HCT116 (cell line): Measurements from ENCODE around the gene CYP4F3. TPM values are rescaled to one million over a fixed set of nuclear protein-coding genes. Genes with fewer than 3 reads are reported as not detected.

Experiments used
- ATAC-seq: fragments of 200-7000 bp; cut with Tn5 transposase; 2 replicates; pipeline ENCODE4 v1.9.1; 2020; ENCODE audit warnings: mild to moderate bottlenecking, moderate library complexity
- BruUV-seq: library from RNA; stranded (reverse); fragments of 400-500 nt; replicated peaks from 2 replicates; lab custom pipeline; 2021; lab: Mats Ljungman, UMichigan
- CTCF ChIA-PET: fragments of 300-600 bp; sonication (Branson Sonifier 250); formaldehyde crosslinking; loops from one replicate; lab custom pipeline; 2021; ENCODE audit warnings: antibody characterized with exemption; lab: Charles Lee
- POLR2A ChIA-PET: fragments of 300-600, 350-600 bp; sonication (Branson Sonifier 250); formaldehyde crosslinking; loops from one replicate; lab custom pipeline; 2021; ENCODE audit warnings: antibody characterized with exemption; lab: Charles Lee
- RAD21 ChIA-PET, 2 experiments: fragments of 300-600 bp; sonication (Branson Sonifier 250); formaldehyde crosslinking; loops; one replicate each; lab custom pipeline; 2023; ENCODE audit warnings: low total read pairs in 2 of 2; ENCODE audit not compliant: uncharacterized antibody in 2 of 2, unreplicated experiment in 2 of 2, low non-redundant PET in 1 of 2; lab: Charles Lee
- DNase-seq: peaks from one replicate; pipeline ENCODE4 v3.0.0-alpha.2; 2010; ENCODE audit warnings: low read depth, low spot score
- H2AFZ ChIP-seq: fragments of 200-600 bp; shearing (Covaris generic), sonication (generic); 2 replicates; pipeline ENCODE4 v1.6.1; 2017; ENCODE audit warnings: low read depth, mixed run types, mixed read lengths, antibody characterized with exemption, low read length; ENCODE audit not compliant: poor library complexity, severe bottlenecking
- H3K27ac ChIP-seq: 2 replicates; pipeline ENCODE4 v1.5.1; 2012; ENCODE audit warnings: low read depth, low read length
- H3K27me3 ChIP-seq: fragments of 200-600 bp; sonication (generic); 2 replicates; pipeline ENCODE4 v1.6.1; 2016; ENCODE audit warnings: mixed run types, low read length, mixed read lengths; ENCODE audit not compliant: insufficient read depth
- H3K36me3 ChIP-seq, 2 experiments: fragments of 200-500 bp in 1 of 2; fragments of 200-600 bp in 1 of 2; sonication (Bioruptor generic) in 1 of 2; sonication (generic) in 1 of 2; 2 replicates each; pipeline versions ENCODE4 v1.5.1 to v1.6.1; 2014 to 2016; ENCODE audit warnings: low read length in 2 of 2, inconsistent platforms in 1 of 2, mixed read lengths in 1 of 2, mixed run types in 1 of 2; ENCODE audit not compliant: insufficient read depth in 2 of 2, control insufficient read depth in 1 of 2
- H3K4me1 ChIP-seq, 2 experiments: fragments of 200-600 bp in 1 of 2; sonication (generic) in 1 of 2; 2 replicates each; pipeline versions ENCODE4 v1.5.1 to v1.6.1; 2012 to 2017; ENCODE audit warnings: low read length in 2 of 2, inconsistent platforms in 1 of 2, mild to moderate bottlenecking in 1 of 2, mixed read lengths in 1 of 2, mixed run types in 1 of 2, moderate library complexity in 1 of 2; ENCODE audit not compliant: insufficient read depth in 2 of 2, control insufficient read depth in 1 of 2
- H3K4me2 ChIP-seq: fragments of 200-600 bp; sonication (generic); 2 replicates; pipeline ENCODE4 v1.6.1; 2017; ENCODE audit warnings: mixed run types, low read length, mixed read lengths
- H3K4me3 ChIP-seq, 2 experiments: fragments of 200-600 bp in 1 of 2; sonication (generic) in 1 of 2; replicated peaks in 1 of 2; 2 replicates each; pipeline ENCODE4 v1.5.1; 2011 to 2016; ENCODE audit warnings: low read length in 2 of 2, control low read depth in 1 of 2, low read depth in 1 of 2, mild to moderate bottlenecking in 1 of 2, mixed read lengths in 1 of 2, mixed run types in 1 of 2
- H3K79me2 ChIP-seq: fragments of 200-600 bp; sonication (generic); 2 replicates; pipeline ENCODE4 v1.6.1; 2017; ENCODE audit warnings: mild to moderate bottlenecking, mixed run types, low read length, moderate library complexity, mixed read lengths; ENCODE audit not compliant: insufficient read depth
- H3K9ac ChIP-seq: fragments of 200-600 bp; sonication (generic); 2 replicates; pipeline ENCODE4 v1.6.1; 2016; ENCODE audit warnings: low read length, mixed read lengths
- H3K9me2 ChIP-seq: fragments of 200-600 bp; sonication (generic), shearing (Covaris generic); 2 replicates; pipeline ENCODE4 v1.6.1; 2017; ENCODE audit warnings: mixed run types, mild to moderate bottlenecking, moderate library complexity; ENCODE audit not compliant: insufficient read depth
- H3K9me3 ChIP-seq, 2 experiments: fragments of 200-500 bp in 1 of 2; fragments of 200-600 bp in 1 of 2; sonication (Bioruptor generic) in 1 of 2; sonication (generic) in 1 of 2; 2 replicates each; pipeline ENCODE4 v1.6.1; 2014 to 2017; ENCODE audit warnings: low read length in 2 of 2, mixed read lengths in 2 of 2, inconsistent platforms in 1 of 2, low read depth in 1 of 2, mild to moderate bottlenecking in 1 of 2, mixed run types in 1 of 2, moderate library complexity in 1 of 2; ENCODE audit not compliant: control insufficient read depth in 1 of 2, insufficient read depth in 1 of 2
- H4K20me1 ChIP-seq: fragments of 200-600 bp; sonication (generic), shearing (Covaris generic); 2 replicates; pipeline ENCODE4 v1.6.1; 2017; ENCODE audit warnings: mixed run types, mild to moderate bottlenecking, moderate library complexity; ENCODE audit not compliant: insufficient read depth
- ATF3 ChIP-seq: IDR thresholded peaks from 2 replicates; pipeline ENCODE4 v1.6.1; 2012
- CBX3 ChIP-seq: IDR thresholded peaks from 2 replicates; pipeline ENCODE4 v1.6.1; 2012; ENCODE audit warnings: low read depth
- CEBPB ChIP-seq: IDR thresholded peaks from 2 replicates; pipeline ENCODE4 v1.6.1; 2012; ENCODE audit warnings: low read depth
- EGR1 ChIP-seq: IDR thresholded peaks from 2 replicates; pipeline ENCODE4 v1.6.1; 2012; ENCODE audit warnings: low read depth
- EZH2 ChIP-seq: fragments of 200-600 bp; sonication (generic); IDR thresholded peaks from 2 replicates; pipeline ENCODE4 v1.6.1; 2017; ENCODE audit warnings: antibody characterized with exemption, mixed run types
- POLR2A ChIP-seq: IDR thresholded peaks from 2 replicates; pipeline ENCODE4 v1.7.0; 2011; ENCODE audit warnings: borderline replicate concordance; ENCODE audit not compliant: insufficient read depth, insufficient read length; ENCODE audit errors: extremely low read depth
- POLR2AphosphoS5 ChIP-seq: IDR thresholded peaks from 2 replicates; pipeline ENCODE4 v1.6.1; 2011; ENCODE audit warnings: mild to moderate bottlenecking, low read depth, low read length, moderate library complexity
- RAD21 ChIP-seq: IDR thresholded peaks from 2 replicates; pipeline ENCODE4 v1.6.1; 2012; ENCODE audit warnings: low read depth, mild to moderate bottlenecking
- SIN3A ChIP-seq: IDR thresholded peaks from 2 replicates; pipeline ENCODE4 v1.6.1; 2012; ENCODE audit warnings: low read depth
- SP1 ChIP-seq: IDR thresholded peaks from 2 replicates; pipeline ENCODE4 v1.6.1; 2012; ENCODE audit warnings: low read depth
- SRF ChIP-seq: IDR thresholded peaks from 2 replicates; pipeline ENCODE4 v1.6.1; 2012; ENCODE audit warnings: low read depth
- TCF7L2 ChIP-seq: IDR thresholded peaks from 2 replicates; pipeline ENCODE4 v1.7.0; 2011; ENCODE audit warnings: borderline replicate concordance, inconsistent platforms; ENCODE audit not compliant: insufficient read depth, insufficient read length; ENCODE audit errors: extremely low read depth
- YY1 ChIP-seq: IDR thresholded peaks from 2 replicates; pipeline ENCODE4 v1.6.1; 2011; ENCODE audit warnings: low read length, low read depth, moderate library complexity, mild to moderate bottlenecking; ENCODE audit not compliant: insufficient replicate concordance; ENCODE audit errors: extremely low read depth
- ZFX ChIP-seq: fragments of 450-650 bp; IDR thresholded peaks from 2 replicates; pipeline ENCODE4 v1.6.1; 2017
- ZNF274 ChIP-seq: fragments of 200-500 bp; sonication (Bioruptor generic); IDR thresholded peaks from 2 replicates; pipeline ENCODE4 v1.6.1; 2014; ENCODE audit warnings: mild to moderate bottlenecking, low read depth, low read length, inconsistent platforms
- intact Hi-C: fragments of 100-400 bp; cut with micrococcal nuclease; formaldehyde crosslinking; loops from 2 replicates; pipeline ENCODE4 v1.10.0; 2022
- total RNA-seq: library from RNA; stranded (reverse); gene quantifications from one replicate; pipeline ENCODE4 v1.2.1, GENCODE V29; 2021; ENCODE audit not compliant: unreplicated experiment
- TF ChIP-seq, protein P1 (sequence below): IDR thresholded peaks from 2 replicates; pipeline ENCODE4 v1.6.1; 2011; ENCODE audit warnings: mild to moderate bottlenecking, low read length, moderate library complexity; ENCODE audit not compliant: insufficient replicate concordance; ENCODE audit errors: extremely low read depth
- TF ChIP-seq, protein P2 (sequence below), 3 experiments: fragments of 200-600 bp in 1 of 3; sonication (generic) in 1 of 3; IDR thresholded peaks in 2 of 3; conservative IDR thresholded peaks in 1 of 3; 2 replicates each; pipeline ENCODE4 v1.5.1; 2012 to 2017; ENCODE audit warnings: low read depth in 2 of 3, low read length in 2 of 3, antibody characterized with exemption in 1 of 3, borderline replicate concordance in 1 of 3, control low read depth in 1 of 3, mild to moderate bottlenecking in 1 of 3, mixed read lengths in 1 of 3, mixed run types in 1 of 3, moderate library complexity in 1 of 3; ENCODE audit not compliant: insufficient read depth in 1 of 3

Gene CYP4F3
- total RNA-seq, 1 experiment from 2014 or later, result 3.6 TPM

DNA sequence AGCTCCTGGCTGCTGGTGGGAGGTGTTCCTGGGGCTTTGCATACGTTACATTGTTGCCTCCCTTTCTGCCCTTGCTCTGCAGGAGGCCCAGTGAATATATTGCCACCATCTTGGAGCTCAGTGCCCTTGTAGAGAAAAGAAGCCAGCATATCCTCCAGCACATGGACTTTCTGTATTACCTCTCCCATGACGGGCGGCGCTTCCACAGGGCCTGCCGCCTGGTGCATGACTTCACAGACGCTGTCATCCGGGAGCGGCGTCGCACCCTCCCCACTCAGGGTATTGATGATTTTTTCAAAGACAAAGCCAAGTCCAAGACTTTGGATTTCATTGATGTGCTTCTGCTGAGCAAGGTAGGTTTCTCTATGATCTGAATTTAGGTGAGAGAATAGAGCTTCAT is 42.7 kb downstream of the CYP4F3 start:
- Histone ChIP-seq H3K9me3 (no peaks in the 10 kb centered on the region), H3K27ac (no peak overlapping the region), H3K4me1 (no peaks in the 10 kb centered on the region), H3K4me3 (no peak overlapping the region), H3K9ac (no peak overlapping the region), H3K27me3 (peaks cover 4% of the 10 kb centered on the region; the same call in 1 of the 2 replicates), H4K20me1 (no peaks in the 10 kb centered on the region), H3K9me2 (no peaks in the 10 kb centered on the region), H2AFZ (no peak overlapping the region), H3K79me2 (no peaks in the 10 kb centered on the region), H3K4me2 (no peak overlapping the region), H3K36me3 (no peaks in the 10 kb centered on the region)
- ChIA-PET RAD21 (no interaction called here), CTCF (no interaction called here), POLR2A (no interaction called here)
- TF ChIP-seq SP1, result no peak
- no peak for TF ChIP-seq SRF
- no peak for TF ChIP-seq ZNF274
- TF ChIP-seq RAD21, result no peak
- no peak for TF ChIP-seq CEBPB
- no peak for TF ChIP-seq SIN3A
- TF ChIP-seq EGR1, result no peak
- TF ChIP-seq ATF3, result no peak
- no peak for TF ChIP-seq ZFX
- TF ChIP-seq EZH2, result no peak
- TF ChIP-seq YY1, result no peak
- no peak for TF ChIP-seq CBX3
- TF ChIP-seq, protein P1, sequence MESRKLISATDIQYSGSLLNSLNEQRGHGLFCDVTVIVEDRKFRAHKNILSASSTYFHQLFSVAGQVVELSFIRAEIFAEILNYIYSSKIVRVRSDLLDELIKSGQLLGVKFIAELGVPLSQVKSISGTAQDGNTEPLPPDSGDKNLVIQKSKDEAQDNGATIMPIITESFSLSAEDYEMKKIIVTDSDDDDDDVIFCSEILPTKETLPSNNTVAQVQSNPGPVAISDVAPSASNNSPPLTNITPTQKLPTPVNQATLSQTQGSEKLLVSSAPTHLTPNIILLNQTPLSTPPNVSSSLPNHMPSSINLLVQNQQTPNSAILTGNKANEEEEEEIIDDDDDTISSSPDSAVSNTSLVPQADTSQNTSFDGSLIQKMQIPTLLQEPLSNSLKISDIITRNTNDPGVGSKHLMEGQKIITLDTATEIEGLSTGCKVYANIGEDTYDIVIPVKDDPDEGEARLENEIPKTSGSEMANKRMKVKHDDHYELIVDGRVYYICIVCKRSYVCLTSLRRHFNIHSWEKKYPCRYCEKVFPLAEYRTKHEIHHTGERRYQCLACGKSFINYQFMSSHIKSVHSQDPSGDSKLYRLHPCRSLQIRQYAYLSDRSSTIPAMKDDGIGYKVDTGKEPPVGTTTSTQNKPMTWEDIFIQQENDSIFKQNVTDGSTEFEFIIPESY, result no peak
- TF ChIP-seq POLR2A, result no peak
- TF ChIP-seq, protein P2, sequence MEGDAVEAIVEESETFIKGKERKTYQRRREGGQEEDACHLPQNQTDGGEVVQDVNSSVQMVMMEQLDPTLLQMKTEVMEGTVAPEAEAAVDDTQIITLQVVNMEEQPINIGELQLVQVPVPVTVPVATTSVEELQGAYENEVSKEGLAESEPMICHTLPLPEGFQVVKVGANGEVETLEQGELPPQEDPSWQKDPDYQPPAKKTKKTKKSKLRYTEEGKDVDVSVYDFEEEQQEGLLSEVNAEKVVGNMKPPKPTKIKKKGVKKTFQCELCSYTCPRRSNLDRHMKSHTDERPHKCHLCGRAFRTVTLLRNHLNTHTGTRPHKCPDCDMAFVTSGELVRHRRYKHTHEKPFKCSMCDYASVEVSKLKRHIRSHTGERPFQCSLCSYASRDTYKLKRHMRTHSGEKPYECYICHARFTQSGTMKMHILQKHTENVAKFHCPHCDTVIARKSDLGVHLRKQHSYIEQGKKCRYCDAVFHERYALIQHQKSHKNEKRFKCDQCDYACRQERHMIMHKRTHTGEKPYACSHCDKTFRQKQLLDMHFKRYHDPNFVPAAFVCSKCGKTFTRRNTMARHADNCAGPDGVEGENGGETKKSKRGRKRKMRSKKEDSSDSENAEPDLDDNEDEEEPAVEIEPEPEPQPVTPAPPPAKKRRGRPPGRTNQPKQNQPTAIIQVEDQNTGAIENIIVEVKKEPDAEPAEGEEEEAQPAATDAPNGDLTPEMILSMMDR (IDR thresholded peaks at IDR 0.05 in 2 of 3, conservative IDR thresholded peaks at IDR 0.05 in 1 of 3; ENCODE audit: borderline replicate concordance in 1 of 3, insufficient read depth in 1 of 3, low read depth in 2 of 3, low read length in 2 of 3), result no peak
- TF ChIP-seq POLR2AphosphoS5, result no peak
- TF ChIP-seq TCF7L2, result no peak
- ATAC-seq (no peak), DNase-seq (no peak)
- intact Hi-C loops, result no loop called here
- BruUV-seq, result no TSS peak
